Neural cell (in vitro differentiated cells): ENCODE data around the gene DPP6. TPM values are rescaled to one million over a fixed set of nuclear protein-coding genes. Genes with fewer than 3 reads are reported as not detected.

Source experiments
- H2AFZ ChIP-seq: fragments of 200-600, 300-800 bp; sonication (generic), shearing (Covaris generic); 2 replicates; pipeline ENCODE4 v1.6.0; 2014; ENCODE audit warnings: low read depth, mild to moderate bottlenecking, antibody characterized with exemption, low read length, moderate library complexity
- H3F3A ChIP-seq: fragments of 200-600 bp; shearing (Covaris generic); 2 replicates; pipeline ENCODE4 v1.6.1; 2016; ENCODE audit warnings: mild to moderate bottlenecking, moderate library complexity, mixed read lengths, antibody characterized with exemption, low read length; ENCODE audit not compliant: insufficient read depth, poor library complexity, severe bottlenecking
- H3K27ac ChIP-seq: fragments of 200-600, 300-800 bp; sonication (generic), shearing (Covaris generic); 2 replicates; pipeline ENCODE4 v1.5.1; 2014; ENCODE audit warnings: mild to moderate bottlenecking, low read length, moderate library complexity
- H3K27me3 ChIP-seq: fragments of 300-800, 200-600 bp; sonication (generic), shearing (Covaris generic); 2 replicates; pipeline ENCODE4 v1.6.0; 2014; ENCODE audit warnings: mild to moderate bottlenecking, low read depth, low read length, moderate library complexity; ENCODE audit not compliant: insufficient read depth
- H3K36me3 ChIP-seq: fragments of 300-800, 200-600 bp; sonication (generic), shearing (Covaris generic); 2 replicates; pipeline ENCODE4 v1.5.1; 2014; ENCODE audit warnings: mild to moderate bottlenecking, antibody characterized with exemption, low read length, moderate library complexity; ENCODE audit not compliant: insufficient read depth
- H3K4me2 ChIP-seq: fragments of 300-800, 200-600 bp; sonication (generic), shearing (Covaris generic); 2 replicates; pipeline ENCODE4 v1.6.0; 2014; ENCODE audit warnings: mild to moderate bottlenecking, low read length
- H3K4me3 ChIP-seq: fragments of 300-800, 200-600 bp; sonication (generic), shearing (Covaris generic); 2 replicates; pipeline ENCODE4 v1.5.1; 2014; ENCODE audit warnings: mild to moderate bottlenecking, low read length, moderate library complexity
- H3K79me2 ChIP-seq: fragments of 200-600 bp; shearing (Covaris generic); replicated peaks from 2 replicates; pipeline ENCODE4 v1.6.0; 2014; ENCODE audit warnings: mild to moderate bottlenecking, low read length, moderate library complexity; ENCODE audit not compliant: insufficient read depth
- H3K9ac ChIP-seq: fragments of 300-800, 200-600 bp; sonication (generic), shearing (Covaris generic); 2 replicates; pipeline ENCODE4 v1.6.1; 2016; ENCODE audit warnings: mild to moderate bottlenecking, low read length, mixed read lengths
- H3K9me2 ChIP-seq: fragments of 200-600 bp; shearing (Covaris generic); 2 replicates; pipeline ENCODE4 v1.6.1; 2016; ENCODE audit warnings: mild to moderate bottlenecking, low read length, mixed read lengths; ENCODE audit not compliant: insufficient read depth
- H3K9me3 ChIP-seq: fragments of 200-600, 300-800 bp; sonication (generic), shearing (Covaris generic); 2 replicates; pipeline ENCODE4 v1.6.1; 2016; ENCODE audit warnings: mild to moderate bottlenecking, mixed run types, low read length, moderate library complexity, mixed read lengths
- H4K20me1 ChIP-seq: fragments of 200-600 bp; shearing (Covaris generic); 2 replicates; pipeline ENCODE4 v1.6.1; 2016; ENCODE audit warnings: mild to moderate bottlenecking, mixed run types; ENCODE audit not compliant: insufficient read depth
- CTCF ChIP-seq: fragments of 450-650 bp; IDR thresholded peaks from 2 replicates; pipeline ENCODE4 v1.5.1; 2014; ENCODE audit warnings: antibody characterized with exemption, mild to moderate bottlenecking, moderate library complexity; ENCODE audit not compliant: poor library complexity, severe bottlenecking
- EP300 ChIP-seq: fragments of 450-650 bp; conservative IDR thresholded peaks from 2 replicates; pipeline ENCODE4 v1.6.1; 2014; ENCODE audit warnings: antibody characterized with exemption, mild to moderate bottlenecking, moderate library complexity; ENCODE audit not compliant: poor library complexity, severe bottlenecking
- EZH2 ChIP-seq: fragments of 200-600, 300-800 bp; shearing (Covaris generic), sonication (generic); IDR thresholded peaks from 2 replicates; pipeline ENCODE4 v1.6.1; 2014; ENCODE audit warnings: antibody characterized with exemption, low read length, borderline replicate concordance, mild to moderate bottlenecking; ENCODE audit not compliant: insufficient read depth, poor library complexity, severe bottlenecking
- MXI1 ChIP-seq: fragments of 450-650 bp; conservative IDR thresholded peaks from 2 replicates; pipeline ENCODE4 v1.6.1; 2014; ENCODE audit warnings: antibody characterized with exemption, mild to moderate bottlenecking; ENCODE audit not compliant: poor library complexity, severe bottlenecking
- POLR2AphosphoS5 ChIP-seq: IDR thresholded peaks from 2 replicates; pipeline ENCODE4 v1.6.1; 2012
- RAD21 ChIP-seq: fragments of 450-650 bp; conservative IDR thresholded peaks from 2 replicates; pipeline ENCODE4 v1.6.1; 2014; ENCODE audit warnings: antibody characterized with exemption, mild to moderate bottlenecking, moderate library complexity
- REST ChIP-seq: IDR thresholded peaks from 2 replicates; pipeline ENCODE4 v1.6.1; 2012; ENCODE audit warnings: borderline replicate concordance
- SMC3 ChIP-seq: fragments of 450-650 bp; conservative IDR thresholded peaks from 2 replicates; pipeline ENCODE4 v1.6.1; 2014; ENCODE audit warnings: antibody characterized with exemption, mild to moderate bottlenecking, moderate library complexity; ENCODE audit not compliant: poor library complexity
- TAF1 ChIP-seq: IDR thresholded peaks from 2 replicates; pipeline ENCODE4 v1.6.1; 2012; ENCODE audit warnings: low read depth
- polyA plus RNA-seq: library from polyadenylated mRNA; depleted of rRNA; stranded (reverse); fragments of >200 nt; gene quantifications from 2 replicates; pipeline ENCODE4 v1.2.3, GENCODE V29; 2014

DPP6 gene
- polyA plus RNA-seq, 1 donor from 2014 or later = 20.4 TPM

- Histone ChIP-seq H4K20me1 (no peaks in the 10 kb centered on the region), H3K79me2 (no peaks in the 10 kb centered on the region), H3F3A (no peaks in the 10 kb centered on the region), H2AFZ (no peak overlapping the region), H3K9me2 (no peaks in the 10 kb centered on the region), H3K27me3 (no peaks in the 10 kb centered on the region), H3K9me3 (no peaks in the 10 kb centered on the region), H3K27ac (no peak overlapping the region), H3K9ac (no peak overlapping the region), H3K4me2 (no peak overlapping the region), H3K4me3 (no peak overlapping the region), H3K36me3 (no peaks in the 10 kb centered on the region)
- TF ChIP-seq CTCF = no peak
- no peak for TF ChIP-seq MXI1
- TF ChIP-seq RAD21 = no peak
- no peak for TF ChIP-seq EP300
- TF ChIP-seq TAF1 = no peak
- TF ChIP-seq POLR2AphosphoS5 = no peak
- TF ChIP-seq SMC3 = no peak
- TF ChIP-seq EZH2 = no peak
- TF ChIP-seq REST = no peak
These were observed 354.1 kb downstream of the DPP6 start for GRCh38 chr7:154406312-154406711.

- Histone ChIP-seq H3K9ac (no peak overlapping the region), H3K27me3 (no peaks in the 10 kb centered on the region), H3F3A (no peaks in the 10 kb centered on the region), H3K79me2 (no peaks in the 10 kb centered on the region), H3K27ac (peak overlapping the region; percentile 2), H4K20me1 (no peaks in the 10 kb centered on the region), H3K4me3 (no peak overlapping the region), H3K9me2 (no peaks in the 10 kb centered on the region), H3K9me3 (no peaks in the 10 kb centered on the region), H2AFZ (no peak overlapping the region), H3K36me3 (no peaks in the 10 kb centered on the region), H3K4me2 (no peak overlapping the region)
- TF ChIP-seq REST (peak; percentile 61), MXI1 (no peak), SMC3 (no peak), CTCF (no peak), EP300 (no peak)
These were observed 357.6 kb downstream of the DPP6 start for GRCh38 chr7:154409703-154410311.
